ENCODE measurements around the gene SYNPO2L. TPM values are rescaled to one million over a fixed set of nuclear protein-coding genes. Genes with fewer than 3 reads are reported as not detected.
"Not testable (repeated sequence)": the region's sequence is repeated elsewhere in the genome, so short reads cannot be mapped to it uniquely, and the experiment has no call there.

The SYNPO2L gene
- total and polyA plus RNA-seq, 2 donors (not counting 1 experiment from before 2014, with no cell fraction given): 0.07 TPM; not detected in 1

DNA sequence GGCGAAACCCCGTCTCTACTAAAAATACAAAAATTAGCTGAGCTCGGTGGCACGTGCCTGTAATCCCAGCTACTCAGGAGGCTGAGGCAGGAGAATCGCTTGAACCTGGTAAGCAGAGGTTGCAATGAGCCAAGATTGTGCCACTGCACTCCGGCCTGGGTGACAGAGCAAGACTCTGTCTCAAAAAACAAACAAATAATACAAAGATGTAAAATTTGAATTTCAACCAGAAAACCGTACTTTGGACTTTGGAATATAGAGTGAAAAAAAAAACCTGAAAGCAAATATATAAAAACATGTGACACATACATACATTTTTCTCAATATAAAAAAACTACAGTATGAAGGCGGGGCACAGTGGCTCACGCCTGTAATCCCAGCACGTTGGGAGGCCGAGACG is 34.9 kb downstream of the SYNPO2L start:
- ATAC-seq (ENCODE audit: low read depth); H3K36me3 ChIP-seq (replicated peaks in 1 of 2; ENCODE audit: control extremely low read depth in 1 of 2, control insufficient read depth in 1 of 2, extremely low read depth in 1 of 2, insufficient read depth in 2 of 2, low read length in 1 of 2); H2AFZ ChIP-seq (ENCODE audit: insufficient read depth, low read depth, low read length, poor library complexity, severe bottlenecking); H3K27ac ChIP-seq (ENCODE audit: low read length in 2 of 2); H3K9me3 Mint-ChIP-seq (ENCODE audit: insufficient read depth); H3K27me3 ChIP-seq (replicated peaks in 1 of 4; ENCODE audit: control extremely low read depth in 1 of 4, control insufficient read depth in 3 of 4, insufficient read depth in 4 of 4, low read length in 3 of 4); H3K4me1 ChIP-seq (ENCODE audit: control insufficient read depth in 2 of 2, insufficient read depth in 2 of 2, low read length in 2 of 2); H3K79me2 ChIP-seq (ENCODE audit: control insufficient read depth, insufficient read depth, low read length); H3K27me3 Mint-ChIP-seq; H3K4me3 ChIP-seq (ENCODE audit: control extremely low read depth in 1 of 5, extremely low read depth in 1 of 5, insufficient read depth in 1 of 5, low read depth in 2 of 5, low read length in 4 of 5); H3K4me2 ChIP-seq (replicated peaks; ENCODE audit: low read depth, low read length, poor library complexity, severe bottlenecking); H3K9me3 ChIP-seq (ENCODE audit: control extremely low read depth in 1 of 3, control insufficient read depth in 2 of 3, insufficient read depth in 1 of 3, low read length in 2 of 3); H3K4me3 Mint-ChIP-seq; H3K9ac ChIP-seq (ENCODE audit: low read length); H4K20me1 ChIP-seq (ENCODE audit: control insufficient read depth, insufficient read depth, low read length, poor library complexity, severe bottlenecking); H3K4me1 Mint-ChIP-seq; CTCF ChIA-PET; H3K27ac Mint-ChIP-seq; DNase-seq: not testable (repeated sequence)
- 94% methylated on average over 8 of the region's 12 CpGs for WGBS (ENCODE audit: insufficient coverage)
- intact Hi-C loops (cut with micrococcal nuclease): loop anchor here (10.0 kb wide), 1 partner anchor 254 kb away; the partner anchor contains the start of gene CAMK2G
- POLR2A ChIA-PET: interaction anchor here (0.7 kb wide), 1 partner anchor 917 kb away, joined by 7 read pairs; no protein-coding TSS in a partner anchor

DNA sequence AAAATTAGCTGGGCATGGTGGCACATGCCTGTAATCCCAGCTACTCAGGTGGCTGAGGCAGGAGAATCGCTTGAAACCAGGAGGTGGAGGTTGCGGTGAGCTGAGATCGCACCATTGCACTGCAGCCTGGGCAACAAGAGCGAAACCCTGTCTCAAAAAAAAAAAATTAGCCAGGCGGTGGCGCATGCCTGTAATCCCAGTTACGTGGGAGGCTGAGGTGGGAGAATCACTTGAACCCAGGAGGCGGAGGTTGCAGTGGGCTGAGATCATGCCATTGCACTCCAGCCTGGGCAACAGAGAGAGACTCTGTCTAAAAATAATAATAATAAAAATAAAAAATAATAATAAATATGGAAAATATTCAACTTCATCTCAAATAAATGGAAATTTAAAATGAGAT is 38.7 kb downstream of the SYNPO2L start:
- H3K9ac ChIP-seq (ENCODE audit: low read length); H3K9me3 Mint-ChIP-seq (ENCODE audit: insufficient read depth); H3K27me3 Mint-ChIP-seq; H3K27ac ChIP-seq (ENCODE audit: low read length in 2 of 2); H3K9me3 ChIP-seq (ENCODE audit: control extremely low read depth in 1 of 3, control insufficient read depth in 2 of 3, insufficient read depth in 1 of 3, low read length in 2 of 3); H3K36me3 ChIP-seq (replicated peaks in 1 of 2; ENCODE audit: control extremely low read depth in 1 of 2, control insufficient read depth in 1 of 2, extremely low read depth in 1 of 2, insufficient read depth in 2 of 2, low read length in 1 of 2); H3K4me1 Mint-ChIP-seq; H3K27me3 ChIP-seq (replicated peaks in 1 of 4; ENCODE audit: control extremely low read depth in 1 of 4, control insufficient read depth in 3 of 4, insufficient read depth in 4 of 4, low read length in 3 of 4); H2AFZ ChIP-seq (ENCODE audit: insufficient read depth, low read depth, low read length, poor library complexity, severe bottlenecking); H3K4me1 ChIP-seq (ENCODE audit: control insufficient read depth in 2 of 2, insufficient read depth in 2 of 2, low read length in 2 of 2); H3K4me2 ChIP-seq (replicated peaks; ENCODE audit: low read depth, low read length, poor library complexity, severe bottlenecking); H3K27ac Mint-ChIP-seq; H3K4me3 ChIP-seq (ENCODE audit: control extremely low read depth in 1 of 5, extremely low read depth in 1 of 5, insufficient read depth in 1 of 5, low read depth in 2 of 5, low read length in 4 of 5); DNase-seq; ATAC-seq (ENCODE audit: low read depth); H4K20me1 ChIP-seq (ENCODE audit: control insufficient read depth, insufficient read depth, low read length, poor library complexity, severe bottlenecking); H3K4me3 Mint-ChIP-seq; POLR2A ChIA-PET; intact Hi-C loops (cut with micrococcal nuclease); H3K79me2 ChIP-seq (ENCODE audit: control insufficient read depth, insufficient read depth, low read length): not testable (repeated sequence)
- CTCF ChIA-PET: interaction anchor here (1.7 kb wide), 1 partner anchor 27 kb away, joined by 5 read pairs; no protein-coding TSS in a partner anchor
- 94% methylated on average over 4 of the region's 8 CpGs for WGBS (ENCODE audit: insufficient coverage)
